GM19455 (cell line): ENCODE results near the gene PARVG.

Experiments used
- ATAC-seq: cut with Tn5 transposase; IDR thresholded peaks from one replicate; pipeline ENCODE4 v1.9.1; 2021; ENCODE audit not compliant: unreplicated experiment

The PARVG gene

DNA sequence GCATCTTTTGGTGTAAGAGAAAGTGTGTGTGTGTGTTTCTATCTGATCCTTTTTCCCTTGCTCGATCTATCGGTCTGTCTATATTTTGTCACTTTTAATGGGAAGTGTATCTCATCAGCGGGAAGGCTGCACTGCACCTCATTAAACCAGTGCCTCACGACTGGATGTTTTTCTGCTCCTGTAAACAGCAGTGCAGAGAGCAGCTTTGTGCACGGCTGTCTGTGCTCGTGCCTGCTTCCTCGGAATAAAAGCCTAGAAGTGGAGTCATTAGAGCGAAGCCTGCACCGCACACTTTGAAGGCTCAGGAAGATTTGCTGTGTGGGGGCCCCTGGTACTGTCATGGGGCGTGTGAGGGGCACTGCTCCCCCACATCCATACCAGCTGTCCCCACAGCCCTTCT lies 27.0 kb upstream of the PARVG start:
- no peak for ATAC-seq

DNA sequence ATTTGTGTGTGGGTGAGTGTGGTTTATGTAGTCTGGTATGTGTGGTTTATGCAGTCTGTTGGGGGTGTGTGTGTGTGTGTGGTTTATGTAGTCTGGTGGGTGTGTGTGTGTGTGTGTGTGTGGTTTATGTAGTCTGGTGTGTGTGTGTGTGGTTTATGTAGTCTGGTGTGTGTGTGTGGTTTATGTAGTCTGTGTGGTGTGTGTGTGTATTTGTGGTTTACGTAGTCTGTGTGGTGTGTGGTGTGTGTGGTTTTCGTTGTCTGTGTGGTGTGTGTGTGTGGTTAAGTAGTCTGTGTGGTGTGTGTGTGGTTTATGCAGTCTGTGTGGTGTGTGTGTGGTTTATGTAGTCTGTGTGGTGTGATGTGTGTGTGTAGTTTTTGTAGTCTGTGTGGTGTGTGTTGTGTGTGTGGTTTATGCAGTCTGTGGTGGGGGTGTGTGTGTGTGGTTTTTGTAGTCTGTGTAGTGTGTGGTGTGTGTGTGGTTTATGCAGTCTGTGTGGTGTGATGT lies 26.2 kb upstream of the PARVG start:
- ATAC-seq: no peak

DNA sequence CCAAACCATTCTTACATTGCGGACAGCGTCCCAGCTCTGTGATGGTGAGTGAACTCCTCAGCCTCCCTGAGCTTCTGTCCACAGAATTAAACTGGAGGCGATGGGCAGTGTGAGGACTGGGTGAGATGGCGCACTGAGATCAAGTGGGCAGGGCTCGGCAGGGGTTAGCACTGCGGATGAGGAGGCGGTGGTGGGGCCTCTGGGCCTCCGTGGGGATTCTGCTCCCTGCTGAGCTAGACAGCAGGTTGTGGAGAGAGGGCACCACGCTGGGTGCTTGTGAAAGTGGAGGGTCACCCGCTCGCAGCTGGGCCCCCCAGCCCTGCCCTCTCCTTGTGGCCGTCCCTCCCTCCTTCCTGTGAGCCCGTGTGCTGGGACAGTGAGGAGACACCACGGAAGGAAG lies 25.6 kb upstream of the PARVG start:
- ATAC-seq: no peak

GRCh38 chr22:44157916-44158618 lies 22.7 kb upstream of the PARVG start:
- no peak for ATAC-seq

- ATAC-seq: no peak
Measured at GRCh38 chr22:44158816-44159215, 21.9 kb upstream of the PARVG start.

- ATAC-seq: no peak
Measured at GRCh38 chr22:44159221-44159620, 21.5 kb upstream of the PARVG start.

- ATAC-seq: no peak
Measured at GRCh38 chr22:44159811-44160210, 20.9 kb upstream of the PARVG start.

DNA sequence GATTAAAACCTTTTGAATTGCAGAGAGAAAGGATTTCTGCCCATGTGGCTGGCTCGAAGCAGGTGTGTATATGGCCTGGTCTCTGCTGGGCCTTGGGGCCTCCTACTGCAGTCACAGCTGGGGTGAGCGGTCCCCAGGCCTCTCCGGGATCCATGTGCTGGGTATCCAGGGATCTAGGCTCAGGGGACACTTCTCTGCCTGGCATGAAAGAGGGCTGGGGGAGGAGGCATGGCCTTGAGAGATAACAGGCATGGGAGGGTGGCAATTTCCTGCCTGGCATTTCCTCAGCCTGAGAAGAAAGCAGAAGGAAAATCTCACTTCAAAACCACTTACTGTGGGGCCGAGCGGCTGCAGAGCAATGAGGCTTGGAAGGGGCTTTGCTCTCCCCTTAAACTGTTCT lies 20.3 kb upstream of the PARVG start:
- no peak for ATAC-seq

DNA sequence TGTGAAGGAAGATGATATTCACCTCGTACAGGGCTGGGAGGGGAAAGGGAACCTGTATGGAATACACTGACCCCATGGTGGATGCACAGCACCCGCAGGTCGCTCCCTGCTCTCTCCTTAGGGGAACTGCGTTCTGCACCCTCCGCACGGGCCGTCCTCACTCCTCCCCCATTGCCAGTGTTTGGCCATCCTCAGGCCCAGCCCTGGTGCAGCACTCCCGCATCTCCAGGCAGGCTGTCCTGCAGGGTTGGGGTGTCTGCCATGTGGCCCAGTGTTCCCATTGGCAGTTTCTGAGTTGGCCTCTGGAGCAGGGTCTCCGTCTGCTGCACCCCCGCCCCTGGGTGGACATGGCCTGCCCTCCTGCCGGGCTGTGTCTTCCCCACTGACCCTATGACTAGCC lies 19.1 kb upstream of the PARVG start:
- no peak for ATAC-seq

DNA sequence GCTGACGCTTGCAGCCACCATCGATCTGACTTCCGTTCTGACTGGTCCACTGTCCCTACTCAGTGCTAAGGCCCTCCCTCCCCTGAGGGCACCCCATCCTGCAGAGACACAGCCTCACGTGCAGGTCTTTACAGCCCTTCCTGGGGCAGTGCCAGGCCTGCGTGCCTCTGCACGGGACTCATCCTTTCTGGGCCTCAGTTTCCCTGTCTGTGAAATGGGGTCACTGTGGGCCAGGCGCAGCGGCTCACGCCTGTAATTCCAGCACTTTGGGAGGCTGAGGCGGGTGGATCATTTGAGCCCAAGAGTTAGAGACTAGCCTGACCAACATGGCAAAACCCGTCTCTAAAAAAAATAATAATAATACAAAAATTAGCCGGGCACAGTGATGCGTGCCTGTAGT lies 17.8 kb upstream of the PARVG start:
- no peak for ATAC-seq

GRCh38 chr22:44163536-44163935 lies 17.2 kb upstream of the PARVG start:
- no peak for ATAC-seq

- ATAC-seq: no peak
Measured at GRCh38 chr22:44164031-44164430, 16.7 kb upstream of the PARVG start.

GRCh38 chr22:44165286-44165874 lies 15.3 kb upstream of the PARVG start:
- ATAC-seq: no peak

DNA sequence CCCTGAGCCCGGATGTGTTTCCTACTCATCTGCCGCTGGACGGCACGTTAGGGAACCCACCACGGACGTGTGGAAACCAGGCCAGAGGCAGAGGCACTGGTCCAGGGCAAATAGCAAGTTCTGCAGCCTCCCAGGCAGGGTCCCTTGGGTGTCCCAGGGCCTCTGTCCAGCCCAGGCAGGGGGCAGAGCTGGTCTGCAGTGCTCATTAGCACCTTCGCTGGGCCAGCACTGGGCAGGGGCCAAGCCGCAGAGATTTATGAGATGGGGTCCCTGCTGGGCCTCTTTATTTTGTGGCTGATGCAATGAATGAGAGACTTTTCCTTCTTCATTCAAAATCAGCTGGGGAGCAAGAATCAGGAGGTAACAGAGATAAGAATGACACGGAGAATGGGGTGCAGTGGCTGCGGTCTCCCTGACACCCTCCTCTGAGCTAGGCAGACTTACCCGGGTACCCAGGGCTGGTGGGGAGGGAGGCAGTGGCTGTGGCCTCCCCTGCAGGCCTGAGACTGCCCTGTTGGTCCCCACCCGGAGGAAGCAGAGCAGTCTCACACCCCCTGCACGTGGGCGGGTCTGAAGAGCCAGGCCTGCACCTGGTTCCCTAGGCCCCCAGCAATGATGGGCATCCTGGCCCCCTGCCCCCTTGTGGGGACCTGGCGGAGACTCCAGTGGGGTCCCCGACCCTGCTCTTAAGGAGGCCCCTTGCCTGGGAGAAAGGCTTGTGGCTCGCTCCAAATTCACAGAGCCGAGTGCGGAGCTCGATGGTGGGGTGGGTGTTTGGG lies 14.0 kb upstream of the PARVG start:
- ATAC-seq: no peak

DNA sequence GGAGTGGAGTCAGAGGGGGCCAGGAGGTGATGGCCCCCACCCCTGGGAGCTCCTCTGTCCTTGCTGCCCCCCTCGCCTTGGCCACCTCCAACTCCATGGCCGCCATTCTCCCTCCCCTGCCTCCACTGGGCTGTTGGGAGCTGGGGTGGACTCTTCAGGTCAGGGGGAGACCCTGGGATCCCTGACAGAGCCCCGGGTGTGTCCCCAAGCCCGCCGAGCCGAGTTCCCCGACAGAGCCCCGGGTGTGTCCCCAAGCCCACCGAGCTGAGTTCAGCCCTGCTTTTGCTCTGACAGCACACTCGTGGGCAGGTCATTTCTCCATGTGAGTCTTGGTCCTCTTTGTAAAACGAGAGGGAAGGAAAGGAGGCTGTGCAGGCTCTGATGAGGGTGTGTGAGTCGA lies 13.2 kb upstream of the PARVG start:
- no peak for ATAC-seq

- no peak for ATAC-seq
Measured at GRCh38 chr22:44168206-44168605, 12.5 kb upstream of the PARVG start.

DNA sequence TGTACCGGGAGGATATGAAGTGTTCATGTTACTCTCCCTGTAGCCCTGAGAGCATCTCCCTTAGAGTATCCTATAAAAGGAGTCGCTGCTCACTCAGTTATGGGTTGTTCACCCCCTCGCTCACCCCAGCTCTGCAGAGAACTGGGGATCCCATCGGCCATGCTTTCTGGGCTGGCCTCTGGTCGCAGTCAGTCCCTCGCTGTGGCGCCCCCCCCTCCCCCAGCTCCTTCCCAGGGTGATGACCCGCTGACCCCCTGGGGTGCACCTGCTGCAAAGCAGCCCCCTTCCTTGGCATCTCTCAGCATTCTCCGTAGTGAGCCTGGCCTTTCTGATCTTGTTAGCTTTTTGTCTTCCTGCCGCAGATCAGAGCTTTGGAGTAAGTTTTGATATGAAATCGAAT lies 10.3 kb upstream of the PARVG start:
- no peak for ATAC-seq

GRCh38 chr22:44171561-44171960 lies 9.2 kb upstream of the PARVG start:
- no peak for ATAC-seq

DNA sequence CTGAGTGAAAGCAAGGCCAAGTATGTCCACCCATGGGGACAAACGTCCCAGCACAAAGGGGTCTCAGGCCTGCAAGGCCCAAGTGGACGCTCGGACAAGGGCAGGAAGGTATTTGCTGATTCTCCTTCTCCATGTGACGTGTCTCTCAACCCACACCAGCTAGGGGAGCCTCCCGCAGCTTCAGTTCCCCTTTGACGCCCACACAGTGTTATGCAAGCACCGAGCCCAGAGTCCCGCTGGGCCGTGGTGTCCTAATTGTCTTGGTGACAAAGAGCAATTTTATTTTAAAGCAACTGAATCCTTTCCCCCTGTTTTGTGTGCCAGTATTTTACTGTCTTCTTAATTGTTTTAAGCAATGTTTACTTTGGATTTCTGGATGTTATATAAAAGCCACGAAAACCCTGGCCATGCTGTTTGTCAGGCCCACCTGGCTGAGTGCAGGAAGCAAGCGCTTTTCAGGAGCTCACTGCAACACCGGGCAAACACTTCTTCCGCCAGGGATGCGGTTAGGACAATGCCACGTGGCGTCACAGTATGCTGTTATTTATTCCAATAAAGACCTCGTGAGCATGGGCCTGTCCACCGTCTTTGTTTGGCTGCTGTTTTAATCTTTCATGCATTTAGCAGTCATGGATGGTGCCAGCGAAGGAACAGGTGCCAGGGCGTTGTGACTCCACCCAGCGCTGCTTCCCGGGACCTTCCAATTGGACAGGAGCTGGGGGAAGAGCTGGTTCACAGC lies 8.2 kb upstream of the PARVG start:
- ATAC-seq: no peak

DNA sequence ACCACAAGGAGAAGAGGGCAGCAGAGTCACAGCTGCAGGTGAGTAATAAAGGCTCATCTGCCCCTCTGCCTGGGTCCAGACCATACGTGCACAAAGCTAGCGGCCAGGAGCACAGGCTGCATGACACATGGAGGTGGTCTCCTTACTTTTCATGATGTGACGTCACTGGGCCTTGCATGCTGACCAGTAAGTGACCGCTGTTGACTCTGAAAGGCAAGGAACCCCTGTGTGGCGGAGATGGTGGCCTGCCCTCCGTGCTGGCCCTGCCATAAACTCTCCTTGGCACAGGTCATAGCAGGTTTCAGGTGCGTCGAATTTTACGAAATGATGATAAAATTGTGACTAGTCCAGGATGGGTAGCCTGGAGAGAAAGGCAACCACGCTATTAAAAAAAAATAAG lies 7.6 kb upstream of the PARVG start:
- no peak for ATAC-seq

DNA sequence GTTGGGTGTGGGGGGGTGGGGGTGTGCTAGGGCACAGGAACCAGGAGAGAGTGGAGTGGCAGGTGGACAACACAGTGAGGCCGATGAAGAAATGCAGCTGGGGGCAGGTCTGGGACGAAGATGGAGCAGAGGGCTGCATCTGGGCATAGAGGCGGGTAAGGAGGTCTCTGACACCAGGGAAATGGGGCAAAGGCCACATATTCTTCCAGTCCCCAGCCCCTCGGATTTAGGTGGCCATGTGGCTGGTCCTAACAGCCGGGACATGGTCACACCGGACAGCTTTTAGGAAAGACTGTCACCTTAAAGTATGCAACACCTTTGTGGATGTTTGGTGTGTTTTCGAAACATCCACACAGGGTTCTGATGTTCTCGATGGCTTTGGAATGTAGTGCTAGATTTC lies 5.0 kb upstream of the PARVG start:
- ATAC-seq: no peak
